HG02798 (cell line): ENCODE results near the gene FASN.

Experiments used
- ATAC-seq: cut with Tn5 transposase; IDR thresholded peaks from one replicate; pipeline ENCODE4 v1.9.1; 2021; ENCODE audit warnings: mild to moderate bottlenecking; ENCODE audit not compliant: unreplicated experiment, poor library complexity

FASN gene

DNA sequence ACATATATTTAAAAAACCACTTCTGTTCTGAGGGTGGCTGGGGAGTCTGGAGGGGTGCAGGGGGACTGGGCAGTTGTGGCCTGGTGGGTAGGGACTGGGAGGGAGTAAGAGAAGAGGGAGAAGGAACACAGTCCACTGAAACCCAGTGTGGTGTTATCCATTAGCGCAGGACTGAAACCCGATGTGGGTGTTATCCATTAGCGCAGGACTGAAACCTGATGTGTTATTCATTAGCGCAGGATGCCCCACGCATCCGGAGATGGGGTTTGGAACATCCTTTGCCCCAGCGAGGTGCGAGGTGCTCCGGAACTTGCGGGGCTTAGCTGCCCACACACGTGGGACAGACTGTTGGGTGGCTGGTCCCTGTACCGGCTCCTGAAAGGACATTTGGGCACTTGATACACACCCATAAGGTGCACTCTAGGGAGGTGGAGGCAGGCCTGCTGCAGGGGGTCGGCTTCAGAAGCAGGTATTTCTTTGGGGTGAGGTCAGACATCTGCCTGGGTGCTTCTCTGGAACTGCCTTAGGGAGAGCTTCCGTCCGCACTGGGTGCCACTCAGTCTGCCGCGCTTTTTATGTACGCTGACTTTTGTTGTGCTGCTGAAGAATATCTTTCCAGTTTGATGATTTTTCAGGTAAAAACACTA lies 20.3 kb upstream of the FASN start:
- ATAC-seq, result no peak

DNA sequence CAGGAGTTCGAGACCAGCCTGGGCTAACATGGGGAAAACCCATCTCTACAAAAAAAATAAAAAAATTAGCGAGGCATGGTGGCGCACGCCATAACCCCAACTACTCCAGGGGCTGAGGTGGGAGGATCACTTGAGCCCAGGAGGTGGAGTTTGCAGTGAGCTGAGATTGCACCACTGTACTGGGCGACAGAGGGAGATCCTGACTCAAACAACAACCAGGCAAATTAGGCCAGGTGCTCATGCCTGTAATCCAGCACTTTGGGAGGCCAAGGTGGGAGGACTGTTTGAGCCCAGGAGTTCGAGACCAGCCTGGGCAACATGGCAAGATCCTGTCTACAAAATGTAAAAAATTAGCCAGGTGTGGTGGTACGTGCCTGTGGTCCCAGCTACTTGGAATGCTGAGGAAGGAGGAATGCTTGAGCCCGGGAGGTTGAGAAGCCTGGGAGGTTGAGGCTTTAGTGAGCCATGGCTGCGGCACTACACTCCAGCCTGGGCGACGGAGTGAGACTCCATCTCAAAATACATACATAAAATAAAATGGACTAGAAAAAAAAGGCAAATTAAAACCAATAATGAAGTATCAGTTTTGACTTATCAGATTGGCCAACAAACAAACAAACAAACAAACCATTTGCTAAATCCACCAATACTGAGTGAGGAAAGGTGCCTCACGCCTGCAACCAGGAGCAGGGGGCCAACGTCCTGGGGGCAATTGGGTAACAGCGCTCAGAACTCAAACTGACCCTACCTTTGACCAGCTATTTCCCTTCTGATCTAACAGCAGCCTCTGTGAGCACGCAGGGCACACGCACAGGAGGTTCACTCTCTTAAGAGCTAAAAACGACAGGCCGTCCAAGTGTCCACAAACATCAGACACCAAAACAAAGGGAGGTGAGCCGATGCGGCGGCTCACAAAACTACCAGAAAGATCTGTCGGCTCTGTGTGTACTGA lies 19.4 kb upstream of the FASN start:
- no peak for ATAC-seq

GRCh38 chr17:82116246-82116645 lies 18.2 kb upstream of the FASN start:
- no peak for ATAC-seq

DNA sequence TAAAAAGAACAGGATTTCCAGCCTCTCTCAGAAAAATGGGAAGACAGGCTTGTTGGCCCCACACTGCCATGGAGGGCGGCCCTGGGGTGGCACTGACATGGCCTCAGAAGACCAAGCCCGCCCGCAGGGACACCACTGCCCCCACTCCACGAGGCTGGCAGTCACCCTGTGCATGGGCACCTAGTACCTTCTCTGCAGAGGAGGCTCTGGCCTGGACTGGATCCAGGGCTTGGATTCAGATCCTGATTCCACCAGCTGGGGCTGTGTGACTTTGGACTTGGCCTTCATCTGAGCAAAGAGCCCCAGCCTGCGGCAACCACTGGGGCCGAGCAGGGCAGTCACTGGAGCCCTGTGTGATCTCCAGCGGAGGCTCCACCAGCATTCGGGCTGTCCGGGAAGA lies 16.8 kb upstream of the FASN start:
- ATAC-seq, result no peak

DNA sequence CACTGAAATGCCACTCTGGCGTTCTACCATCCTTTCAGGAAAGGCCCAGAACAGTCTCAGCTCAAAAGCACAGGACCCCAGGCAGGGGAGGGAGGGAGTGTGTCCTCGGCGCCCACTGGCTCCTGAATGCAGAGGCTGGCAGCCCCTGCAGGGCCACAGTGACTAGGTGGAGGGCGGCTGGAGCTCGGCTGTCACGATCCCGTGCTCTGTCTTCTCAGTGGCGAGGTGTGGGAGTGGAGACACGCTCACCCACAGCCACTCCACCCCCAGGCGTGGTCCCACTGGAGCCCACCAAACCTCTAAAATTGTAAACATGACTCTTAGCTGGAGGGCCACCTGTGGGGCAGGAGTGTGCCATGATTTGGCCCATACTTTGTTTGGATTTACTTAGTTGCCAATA lies 16.4 kb upstream of the FASN start:
- no peak for ATAC-seq

DNA sequence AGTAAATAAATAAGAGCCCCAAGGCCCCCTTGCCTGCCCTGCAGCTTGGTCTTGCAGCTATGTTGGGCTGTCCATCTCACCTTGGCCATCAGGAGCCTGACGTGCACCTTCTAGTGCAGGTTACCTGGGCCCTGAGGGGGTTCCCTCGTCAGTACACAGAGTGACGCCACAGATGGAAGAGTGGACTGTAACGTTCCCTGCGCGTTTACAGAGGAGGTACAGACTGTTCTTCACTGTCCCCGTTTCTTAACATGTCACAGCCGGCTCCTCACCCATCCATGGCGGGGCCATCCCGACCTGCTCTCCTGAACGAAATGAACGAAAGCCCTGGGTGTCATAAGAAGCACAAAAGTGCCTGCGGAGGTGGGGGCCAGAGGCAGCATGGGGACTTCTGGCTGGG lies 15.9 kb upstream of the FASN start:
- no peak for ATAC-seq

- ATAC-seq, result no peak
Measured at GRCh38 chr17:82113422-82113821, 15.4 kb upstream of the FASN start.

GRCh38 chr17:82112914-82113311 lies 14.9 kb upstream of the FASN start:
- ATAC-seq, result no peak

DNA sequence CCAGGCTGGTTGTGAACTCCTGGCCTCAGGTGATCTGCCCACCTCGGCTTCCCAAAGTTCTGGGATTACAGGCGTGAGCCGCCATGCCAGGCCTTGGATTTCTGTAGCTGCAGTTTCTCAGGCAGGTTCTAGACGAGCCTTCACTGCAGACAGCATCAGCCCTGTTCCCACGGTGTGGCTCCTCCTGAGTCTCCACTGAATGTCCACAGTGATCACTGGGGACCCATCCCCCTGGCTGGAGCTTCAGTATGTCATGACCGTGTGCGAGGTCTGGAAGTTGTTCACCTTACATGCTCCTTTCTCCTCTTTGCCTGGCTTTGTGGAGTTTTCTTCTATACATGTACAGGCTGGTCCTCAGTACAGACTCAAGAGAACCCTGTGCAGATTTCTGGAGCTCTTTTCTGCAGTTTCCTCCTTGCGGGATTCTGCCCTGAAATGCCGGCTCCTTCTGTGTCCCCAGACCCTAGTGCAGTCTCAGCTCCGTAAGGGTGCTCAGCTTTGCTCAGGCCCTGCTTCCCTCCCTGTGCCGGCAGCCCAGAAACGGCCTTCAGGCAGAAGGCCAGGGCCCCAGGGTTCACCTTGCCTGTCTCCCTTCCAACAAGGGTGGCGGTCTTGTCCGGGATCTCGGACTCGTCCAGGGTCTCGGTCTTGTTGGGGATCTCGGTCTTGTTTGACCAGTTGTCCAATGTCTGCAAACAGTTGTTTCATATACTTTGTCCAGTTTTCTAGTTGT lies 14.3 kb upstream of the FASN start:
- ATAC-seq, result no peak

- ATAC-seq, result no peak
Measured at GRCh38 chr17:82110298-82110697, 12.3 kb upstream of the FASN start.

DNA sequence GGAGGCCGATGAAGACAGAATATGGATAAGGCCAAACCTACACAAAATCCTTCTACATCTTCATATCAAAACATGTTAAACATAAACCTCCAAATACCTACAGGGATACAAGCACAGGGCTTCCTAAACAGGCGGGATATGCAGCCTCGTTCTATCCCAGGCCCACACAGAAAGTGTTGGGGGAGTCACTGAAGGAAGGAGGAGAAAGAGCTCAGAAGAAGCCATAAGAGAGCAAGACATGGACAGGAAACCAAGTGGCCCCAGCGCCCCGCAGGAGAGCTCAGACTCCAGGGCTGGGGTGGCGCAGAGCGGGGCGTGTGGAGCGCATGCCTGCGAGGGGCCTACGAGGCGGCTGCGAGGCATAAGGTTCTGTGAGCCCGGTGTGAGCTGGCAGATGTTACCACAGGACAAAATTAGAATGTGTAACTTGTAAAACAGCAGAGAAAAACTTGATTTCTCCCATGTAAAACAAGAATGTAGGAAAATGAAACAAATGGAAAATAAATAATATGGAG lies 11.0 kb upstream of the FASN start:
- no peak for ATAC-seq

DNA sequence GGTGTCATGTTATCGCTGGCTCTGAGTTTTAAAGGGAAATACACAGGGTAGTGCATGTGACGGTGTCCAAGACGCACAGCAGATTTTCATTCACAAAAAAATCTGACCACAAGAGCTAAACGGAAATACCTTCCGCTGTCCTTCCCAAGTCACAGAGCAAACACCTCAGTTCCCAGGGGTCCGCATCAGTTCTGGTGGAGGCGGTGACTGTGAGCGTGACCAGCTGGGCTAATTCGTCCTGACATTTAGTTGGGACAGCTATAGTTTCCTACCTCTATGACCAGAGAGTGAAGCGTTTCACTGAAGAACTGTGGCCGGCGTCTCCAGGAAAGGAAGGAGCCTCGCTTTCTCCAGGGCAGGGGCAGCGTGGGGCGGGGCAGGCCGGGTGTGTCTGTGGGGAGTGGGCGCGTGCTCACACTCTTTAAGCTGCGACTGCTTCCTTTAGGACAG lies 10.5 kb upstream of the FASN start:
- no peak for ATAC-seq

DNA sequence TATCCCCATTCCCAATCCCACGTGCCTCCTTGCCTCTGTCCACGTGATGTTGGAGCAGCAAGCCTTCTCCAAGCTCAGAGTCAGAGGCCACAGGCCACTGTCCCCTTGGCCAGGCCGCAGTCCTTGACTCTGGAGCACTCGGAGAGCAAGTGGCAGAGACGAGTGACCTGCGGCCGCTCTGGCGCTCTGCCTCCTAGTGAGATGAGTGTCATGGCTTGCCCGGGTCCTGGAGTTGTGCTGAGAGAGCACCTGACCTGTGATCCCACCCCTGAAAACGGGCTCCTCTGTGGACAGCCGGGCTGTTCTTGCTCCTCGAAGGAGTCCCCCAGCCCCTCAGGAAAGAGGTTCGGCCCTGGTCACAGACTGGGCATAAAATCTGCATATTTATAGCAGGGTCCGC lies 10.0 kb upstream of the FASN start:
- ATAC-seq, result no peak

GRCh38 chr17:82107341-82107860 lies 9.4 kb upstream of the FASN start:
- no peak for ATAC-seq

DNA sequence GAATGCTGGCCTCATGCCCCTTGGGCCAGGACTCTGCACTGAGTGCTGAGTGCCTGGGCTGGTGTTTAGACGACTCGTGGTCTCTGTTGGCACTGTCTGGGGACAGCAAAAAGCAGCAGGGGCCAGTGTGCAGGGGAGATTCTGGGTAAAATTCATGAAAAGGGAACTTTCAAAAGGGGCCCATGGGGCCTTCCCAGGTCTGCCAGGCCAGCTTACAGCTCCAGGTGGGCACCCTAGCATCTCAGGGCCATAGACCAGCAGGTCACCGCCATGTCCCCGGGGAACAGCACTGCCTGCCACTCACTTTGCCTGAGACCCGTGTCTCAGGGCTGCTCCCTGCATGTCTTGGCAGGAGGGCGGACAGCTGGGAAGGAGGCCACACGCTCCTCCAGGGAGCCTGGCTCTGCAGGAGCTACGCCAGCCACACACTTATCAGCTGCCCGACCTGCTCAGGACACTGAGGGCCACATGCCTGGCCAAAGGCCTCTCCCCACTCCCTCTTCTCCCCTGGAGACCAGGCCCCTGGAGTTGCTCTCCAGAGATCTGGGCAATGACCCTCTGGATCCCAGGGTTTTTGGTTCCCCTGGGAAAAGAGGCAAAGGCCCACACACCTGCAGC lies 8.8 kb upstream of the FASN start:
- peak; percentile 1 for ATAC-seq

DNA sequence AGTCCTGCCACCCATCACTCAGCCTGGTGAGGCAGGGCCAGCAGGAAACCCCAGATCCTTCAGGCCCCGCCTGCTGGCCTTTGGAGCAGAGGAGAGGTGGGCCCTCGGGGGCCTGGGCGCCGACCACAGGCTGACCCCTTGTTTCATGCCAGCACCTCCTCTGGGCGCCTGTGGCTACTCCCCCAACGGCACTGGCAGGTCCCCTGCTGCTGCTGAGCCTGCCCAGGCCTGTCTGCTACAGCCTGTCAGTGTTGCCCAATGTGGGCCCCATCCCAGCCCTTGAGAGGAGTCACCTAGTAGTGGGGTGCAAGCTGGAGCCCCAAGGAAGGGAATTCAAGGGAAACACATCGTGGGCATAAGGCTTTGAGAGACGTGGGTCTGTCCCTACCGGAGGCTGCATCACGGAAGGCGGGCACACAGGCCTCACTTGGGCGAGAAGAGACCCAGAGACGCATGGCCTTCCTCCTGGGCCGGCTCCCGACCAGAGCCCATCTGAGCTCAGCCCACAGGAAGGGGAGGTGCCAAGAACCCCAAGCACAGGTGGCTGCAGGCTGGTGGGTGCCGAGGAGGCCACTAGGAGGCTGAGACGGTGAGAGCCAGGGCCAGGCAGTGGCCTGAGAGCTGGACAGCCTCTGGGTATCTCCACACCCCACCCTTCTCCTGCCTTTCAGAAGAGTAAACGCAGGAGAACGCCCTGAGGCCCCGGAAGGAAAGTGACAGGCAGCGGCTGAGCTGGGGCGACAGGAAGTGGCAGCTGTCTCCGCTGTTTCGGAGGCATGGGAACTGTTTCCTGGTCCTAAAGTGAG lies 8.0 kb upstream of the FASN start:
- peak; percentile 81 for ATAC-seq

DNA sequence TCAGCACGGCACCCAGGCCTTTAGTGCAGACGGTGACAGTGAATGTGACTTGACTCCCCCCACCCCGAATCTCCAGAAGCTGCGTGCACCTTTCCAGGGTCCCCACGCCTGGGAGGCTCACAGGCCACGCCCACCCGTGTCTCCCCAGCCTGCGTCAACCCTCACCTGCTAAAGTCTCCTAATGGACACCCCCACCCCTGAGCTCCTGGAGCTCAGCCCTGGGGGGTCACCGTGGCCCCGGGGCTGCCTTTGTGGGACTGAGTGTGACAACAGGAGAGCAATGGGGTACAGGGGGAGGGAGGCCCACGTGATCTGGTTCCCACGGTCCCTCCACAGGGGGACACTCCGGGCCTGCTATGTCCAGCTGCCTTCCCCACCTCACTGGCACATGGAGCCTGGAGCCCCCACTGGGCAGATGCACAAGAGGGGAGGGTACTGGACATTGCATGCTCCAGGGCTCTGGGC lies 7.4 kb upstream of the FASN start:
- no peak for ATAC-seq

GRCh38 chr17:82104797-82105416 lies 6.9 kb upstream of the FASN start:
- no peak for ATAC-seq
